Prostate gland (tissue), 2 donors: ENCODE measurements around the gene HOXD8. TPM values are rescaled to one million over a fixed set of nuclear protein-coding genes. Genes with fewer than 3 reads are reported as not detected.

Experiments used
- DNase-seq: peaks from one replicate; pipeline ENCODE4 v3.0.0-alpha.2; 2019; ENCODE audit warnings: low spot score
- H3K27ac ChIP-seq, 2 donors: fragments of 200-600 bp; sonication (generic); 2 replicates each; pipeline ENCODE4 v1.5.1; 2017 to 2019
- H3K27me3 ChIP-seq: fragments of 200-600 bp; sonication (generic); replicated peaks from 2 replicates; pipeline ENCODE4 v1.5.1; 2019; ENCODE audit not compliant: insufficient read depth
- H3K36me3 ChIP-seq, 2 donors: fragments of 200-600 bp; sonication (generic); 1 replicate in 1 of 2; 2 replicates in 1 of 2; pipeline versions ENCODE4 v1.5.1 to v1.8.1; 2017 to 2019
- H3K4me1 ChIP-seq: fragments of 200-600 bp; sonication (generic); replicated peaks from 2 replicates; pipeline ENCODE4 v1.5.1; 2019
- H3K4me3 ChIP-seq, 2 donors: fragments of 200-600 bp; sonication (generic); 2 replicates each; pipeline ENCODE4 v1.5.1; 2017 to 2019
- H3K9me3 ChIP-seq: fragments of 200-600 bp; sonication (generic); 2 replicates; pipeline ENCODE4 v1.5.1; 2017
- CTCF ChIP-seq, 4 experiments: fragments of 200-600 bp in 2 of 4; fragments of 450-650 bp in 2 of 4; sonication (generic) in 2 of 4; IDR thresholded peaks; 1 replicate in 3 of 4; 2 replicates in 1 of 4; pipeline ENCODE4 v1.5.1; 2016 to 2019; ENCODE audit warnings: antibody characterized with exemption in 4 of 4, mild to moderate bottlenecking in 2 of 4, moderate library complexity in 2 of 4
- POLR2A ChIP-seq: fragments of 450-650 bp; IDR thresholded peaks from one replicate; pipeline ENCODE4 v1.6.1; 2016; ENCODE audit warnings: antibody characterized with exemption, mild to moderate bottlenecking
- POLR2AphosphoS5 ChIP-seq: sonication (generic); formaldehyde crosslinking; IDR thresholded peaks from one replicate; pipeline ENCODE4 v1.6.1; 2017; ENCODE audit warnings: antibody characterized with exemption
- WGBS: methylation state at CpG from one replicate; pipeline ENCODE4 v1.1.5; 2018; 5-methylcytosine and 5-hydroxymethylcytosine counted together
- intact Hi-C: fragments of 100-400 bp; cut with DNase I; formaldehyde crosslinking; loops from one replicate; pipeline ENCODE4 v1.14.2; 2022
- total RNA-seq, 2 donors: library from RNA; depleted of rRNA; stranded (reverse); fragments of >200 nt; gene quantifications; one replicate each; pipeline ENCODE4 v1.1.0, GENCODE V29; 2016

HOXD8 gene
- total RNA-seq, 2 donors from 2014 or later, result 10.4 to 30.8 TPM

DNA sequence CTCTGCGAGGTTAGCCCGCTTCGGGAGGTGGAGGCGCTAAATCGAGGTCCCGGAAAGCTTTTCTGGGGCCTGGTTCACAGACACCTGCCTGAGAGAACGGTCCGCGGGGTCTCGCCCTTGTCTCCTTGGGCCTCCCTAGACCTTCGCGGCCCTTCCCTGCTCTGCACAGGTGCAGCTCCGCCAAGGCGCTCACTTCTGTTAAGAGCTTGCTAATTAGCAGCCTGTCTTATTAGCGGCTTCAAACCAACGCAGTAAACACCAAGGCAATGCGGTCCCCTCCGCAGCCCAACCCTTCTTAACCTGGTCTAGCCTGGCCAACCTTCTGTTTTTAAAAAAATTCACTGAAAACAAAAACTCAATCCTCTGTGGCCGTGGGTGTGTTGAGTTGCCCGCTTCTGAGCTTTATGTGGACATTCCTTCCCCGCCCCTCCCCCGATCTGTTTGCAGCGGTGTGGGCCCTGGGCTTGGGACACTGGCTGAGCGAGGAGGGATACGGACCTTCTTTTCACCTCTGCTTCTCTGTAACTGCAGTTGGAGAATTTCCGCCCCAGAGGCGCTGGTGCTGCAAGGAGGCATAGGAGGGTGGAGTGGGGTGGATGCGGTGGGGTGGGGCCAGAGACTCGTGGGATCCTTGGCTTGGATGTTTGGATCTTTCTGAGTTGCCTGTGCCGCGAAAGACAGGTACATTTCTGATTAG lies 18.4 kb downstream of the HOXD8 start:
- no peaks in the 10 kb centered on the region for H3K9me3 ChIP-seq
- TF ChIP-seq POLR2AphosphoS5 (no peak), CTCF (IDR thresholded peaks at IDR 0.05) (no peak), POLR2A (no peak)
- no peak overlapping the region for H3K27ac ChIP-seq
- H3K4me3 ChIP-seq, result no peak overlapping the region
- H3K36me3 ChIP-seq, result no peaks in the 10 kb centered on the region
- WGBS, result 49% methylated on average over 26 of the region's 31 CpGs
- intact Hi-C loops, result no loop called here
- no peaks in the 10 kb centered on the region for H3K4me1 ChIP-seq
- no peak for DNase-seq
- H3K27me3 ChIP-seq, result no peaks in the 10 kb centered on the region

GRCh38 chr2:176148751-176149421 lies 19.4 kb downstream of the HOXD8 start:
- intact Hi-C loops, result no loop called here
- no peak for TF ChIP-seq POLR2AphosphoS5
- Histone ChIP-seq H3K36me3 (no peaks in the 10 kb centered on the region), H3K4me1 (no peaks in the 10 kb centered on the region), H3K4me3 (no peak overlapping the region), H3K27me3 (no peaks in the 10 kb centered on the region), H3K27ac (no peak overlapping the region), H3K9me3 (no peaks in the 10 kb centered on the region)
- 71% methylated on average over 11 of the region's 11 CpGs for WGBS
- DNase-seq, result no peak

DNA sequence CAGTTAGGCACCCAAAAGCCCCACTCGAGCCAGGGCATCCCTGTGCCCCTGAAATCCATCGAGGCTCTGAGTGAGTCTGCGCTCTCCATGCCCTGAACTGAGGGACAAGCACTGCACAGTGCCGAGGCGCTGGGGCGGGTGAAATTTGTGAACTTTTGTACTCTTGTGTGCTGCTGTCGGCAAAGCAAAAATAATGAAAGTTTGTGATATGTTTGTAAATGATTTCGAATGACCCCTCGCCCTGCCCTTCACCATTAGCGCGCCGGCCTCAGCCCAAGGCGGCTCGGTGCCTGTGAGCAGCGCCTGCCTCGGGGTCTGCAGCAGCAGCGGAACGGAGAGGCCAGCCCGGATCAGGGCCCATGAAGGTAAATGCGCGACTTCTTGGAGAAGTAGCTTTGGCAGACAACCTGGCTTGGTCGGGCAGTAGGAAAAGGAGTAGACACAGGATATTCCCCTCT lies 20.0 kb downstream of the HOXD8 start:
- TF ChIP-seq POLR2AphosphoS5 (no peak), CTCF (IDR thresholded peaks at IDR 0.05) (no peak), POLR2A (no peak)
- no peaks in the 10 kb centered on the region for H3K27me3 ChIP-seq
- no peak for DNase-seq
- H3K4me3 ChIP-seq, result no peak overlapping the region
- WGBS, result 75% methylated on average over 22 of the region's 22 CpGs
- no peaks in the 10 kb centered on the region for H3K9me3 ChIP-seq
- H3K4me1 ChIP-seq, result no peaks in the 10 kb centered on the region
- no peak overlapping the region for H3K27ac ChIP-seq
- intact Hi-C loops, result no loop called here
- H3K36me3 ChIP-seq, result no peaks in the 10 kb centered on the region

GRCh38 chr2:176149939-176150583 lies 20.6 kb downstream of the HOXD8 start:
- intact Hi-C loops, result no loop called here
- no peak overlapping the region for H3K4me3 ChIP-seq
- H3K27me3 ChIP-seq, result no peaks in the 10 kb centered on the region
- TF ChIP-seq CTCF (IDR thresholded peaks at IDR 0.05), result no peak
- no peak for TF ChIP-seq POLR2A
- no peak for TF ChIP-seq POLR2AphosphoS5
- no peaks in the 10 kb centered on the region for H3K36me3 ChIP-seq
- WGBS, result 66% methylated on average over 24 of the region's 24 CpGs
- DNase-seq, result no peak
- no peaks in the 10 kb centered on the region for H3K9me3 ChIP-seq
- H3K4me1 ChIP-seq, result no peaks in the 10 kb centered on the region
- H3K27ac ChIP-seq, result no peak overlapping the region

DNA sequence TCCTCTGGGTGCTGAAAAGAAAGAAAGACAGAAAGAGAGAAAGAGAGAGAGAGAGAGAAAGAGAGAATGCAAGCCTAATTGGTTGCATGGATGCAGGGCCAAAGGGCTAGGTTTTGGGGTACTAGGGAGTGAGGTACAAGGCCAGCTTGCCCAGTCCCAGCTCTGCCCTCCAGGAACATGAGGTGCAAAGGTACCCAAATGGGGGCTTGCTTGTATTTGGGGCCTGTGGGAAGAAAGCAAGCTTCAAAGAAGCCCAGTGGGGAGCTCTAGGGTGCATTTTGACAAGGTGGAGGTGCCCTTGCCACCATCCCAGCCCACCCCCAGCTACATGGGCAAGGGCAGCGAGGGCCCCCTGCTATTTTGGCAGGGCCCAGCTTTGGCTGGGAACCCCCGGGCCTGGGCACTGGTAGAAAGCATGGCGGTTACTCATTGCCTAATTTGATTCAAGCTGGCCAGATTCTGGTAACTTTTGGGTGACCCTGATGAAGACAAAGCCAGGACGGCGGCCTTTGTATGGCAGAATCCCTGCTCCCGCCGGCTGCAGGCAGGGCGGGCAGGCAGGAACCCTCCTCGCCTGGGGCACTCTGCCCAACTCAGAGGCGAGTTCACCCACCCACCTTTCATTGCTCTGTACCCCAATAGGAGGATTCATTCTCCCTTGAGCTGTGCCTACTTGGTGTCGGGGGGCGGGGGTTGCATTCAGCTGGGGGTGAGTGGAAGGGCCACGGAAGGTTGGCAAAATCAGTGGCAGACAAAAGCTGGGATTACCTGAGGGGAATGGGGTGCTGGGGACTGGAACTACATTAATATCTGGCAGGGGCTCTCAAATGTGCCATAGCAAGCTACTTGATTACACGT lies 21.3 kb downstream of the HOXD8 start:
- intact Hi-C loops, result no loop called here
- Histone ChIP-seq H3K9me3 (no peaks in the 10 kb centered on the region), H3K36me3 (no peaks in the 10 kb centered on the region), H3K4me3 (no peak overlapping the region), H3K27me3 (no peaks in the 10 kb centered on the region), H3K27ac (no peak overlapping the region), H3K4me1 (no peaks in the 10 kb centered on the region)
- DNase-seq, result no peak
- TF ChIP-seq POLR2A (no peak), CTCF (IDR thresholded peaks at IDR 0.05) (no peak), POLR2AphosphoS5 (no peak)
- WGBS, result 68% methylated on average over 14 of the region's 14 CpGs
